NCI-H524 treated with DMSO at 0.1 percent for 48 hours (cell line): ENCODE measurements around the gene TUFT1.

Source experiments
- DNase-seq: peaks from one replicate; lab custom pipeline; 2025; lab: John Stamatoyannopoulos, UW

Gene TUFT1

DNA sequence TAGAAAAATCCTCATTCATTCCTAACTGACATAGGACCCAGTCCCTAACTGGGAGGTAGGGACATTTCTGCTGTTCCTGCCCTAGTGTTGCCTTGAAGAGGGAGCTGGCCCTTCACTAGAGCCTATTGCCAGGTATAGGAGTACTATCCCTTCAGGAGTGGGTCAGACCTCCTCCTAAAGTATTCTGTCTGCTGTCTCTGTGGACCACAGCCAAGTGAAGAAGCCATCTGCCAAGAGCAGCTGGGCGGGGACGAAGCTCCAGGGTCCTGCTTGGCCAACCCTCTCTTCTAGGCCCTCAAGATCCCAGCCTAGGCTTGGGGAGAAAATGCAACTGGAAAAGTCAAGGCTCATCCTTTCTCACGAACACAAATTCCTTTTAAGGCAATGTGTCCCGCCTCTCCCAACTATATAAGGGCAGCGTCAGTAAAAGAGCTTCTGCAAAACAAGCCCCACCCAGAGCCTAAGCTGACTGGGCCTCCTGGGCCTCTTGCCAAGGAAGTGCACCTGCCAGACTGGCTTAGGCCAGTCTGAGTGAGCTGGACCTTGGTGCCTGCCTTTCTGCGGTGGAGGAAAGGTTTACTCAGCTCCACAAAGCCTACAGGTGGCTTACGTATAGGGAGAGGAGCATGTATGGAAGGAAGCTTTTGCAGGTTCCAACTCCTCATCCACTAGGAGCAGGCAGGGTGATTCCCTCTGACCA lies 638 bp upstream of the TUFT1 start:
- DNase-seq: peak; percentile 58

GRCh38 chr1:151540982-151541377 lies 871 bp downstream of the TUFT1 start:
- DNase-seq: peak; percentile 49

DNA sequence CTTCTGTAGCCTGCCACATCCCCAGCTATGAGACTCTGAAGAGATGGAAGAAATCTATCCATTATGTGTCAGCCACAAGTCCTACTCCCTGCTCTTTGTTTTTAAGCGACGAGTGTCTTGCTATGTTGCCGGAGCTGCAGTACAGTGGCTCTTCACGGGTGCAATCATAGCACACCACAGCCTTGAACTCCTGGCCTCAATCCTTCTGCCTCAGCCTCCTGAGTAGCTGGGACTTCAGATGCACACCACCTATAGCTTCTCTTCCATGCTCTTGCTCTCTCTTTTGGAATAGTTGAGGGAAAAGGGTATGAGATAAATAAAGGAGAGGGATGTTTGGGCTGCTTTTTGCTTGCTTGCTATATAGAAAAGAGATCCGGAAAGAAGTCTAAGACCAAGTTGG lies 1.6 kb downstream of the TUFT1 start:
- DNase-seq: no peak

DNA sequence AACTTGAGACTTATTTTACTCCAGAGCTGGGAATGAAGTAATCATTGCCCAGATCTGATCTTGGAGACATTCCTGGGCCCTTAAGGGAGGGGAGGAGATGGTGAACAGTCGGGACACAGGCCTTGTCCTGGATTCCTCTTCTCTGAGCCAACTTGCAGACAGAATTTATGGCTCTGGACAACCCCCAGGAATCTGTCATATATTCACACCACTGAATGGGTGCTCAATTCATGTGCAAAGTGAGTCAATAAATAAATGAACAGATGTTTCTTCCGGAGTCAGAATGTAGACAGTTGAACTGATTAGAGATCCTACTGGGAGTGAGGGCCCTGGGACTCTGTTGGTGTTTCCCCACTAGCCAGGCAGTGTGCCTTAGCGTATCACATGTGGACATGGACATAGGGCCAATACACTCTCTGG lies 2.6 kb downstream of the TUFT1 start:
- DNase-seq: no peak

GRCh38 chr1:151545542-151545941 lies 5.4 kb downstream of the TUFT1 start:
- no peak for DNase-seq

- no peak for DNase-seq
These were observed 6.2 kb downstream of the TUFT1 start for GRCh38 chr1:151546011-151546925.

DNA sequence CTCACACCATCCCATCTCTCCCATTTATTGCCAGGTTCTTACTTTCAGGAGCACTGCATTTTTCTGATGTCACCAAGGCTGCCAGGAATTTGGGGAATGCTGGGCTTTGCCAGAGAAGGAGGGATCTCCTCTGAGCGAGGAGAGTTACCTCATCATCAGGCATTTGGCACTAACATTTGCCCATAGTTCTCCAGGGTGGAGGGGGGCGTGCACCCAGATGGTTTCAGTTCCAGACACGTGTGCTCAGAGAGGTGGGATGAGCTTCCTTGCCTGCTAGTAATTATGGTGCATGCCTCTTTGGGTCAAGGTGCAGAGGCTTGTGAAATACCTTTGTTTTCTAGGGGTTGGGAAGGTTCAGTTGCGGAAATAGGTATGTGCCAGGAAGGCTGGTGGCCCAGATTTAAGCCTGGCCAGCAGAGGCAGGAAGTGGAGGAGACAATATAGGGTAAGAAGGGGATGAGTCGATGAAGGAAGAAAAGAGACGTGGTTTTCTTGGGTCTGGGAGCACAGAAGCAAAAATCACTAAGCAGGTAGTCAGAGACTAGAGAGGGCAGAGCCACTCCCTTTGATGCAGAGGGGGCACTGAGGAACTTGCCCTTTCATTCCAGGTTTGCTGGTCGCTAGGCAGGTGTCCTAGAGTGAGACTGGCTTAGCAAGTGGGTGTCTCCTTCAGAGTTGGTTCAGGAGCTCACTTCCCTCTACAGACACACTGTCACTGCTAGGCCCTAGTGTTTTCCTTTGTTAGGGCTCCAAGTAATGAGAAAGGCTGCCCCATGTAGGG lies 7.2 kb downstream of the TUFT1 start:
- DNase-seq: no peak

- DNase-seq: no peak
These were observed 7.8 kb downstream of the TUFT1 start for GRCh38 chr1:151547900-151548230.

DNA sequence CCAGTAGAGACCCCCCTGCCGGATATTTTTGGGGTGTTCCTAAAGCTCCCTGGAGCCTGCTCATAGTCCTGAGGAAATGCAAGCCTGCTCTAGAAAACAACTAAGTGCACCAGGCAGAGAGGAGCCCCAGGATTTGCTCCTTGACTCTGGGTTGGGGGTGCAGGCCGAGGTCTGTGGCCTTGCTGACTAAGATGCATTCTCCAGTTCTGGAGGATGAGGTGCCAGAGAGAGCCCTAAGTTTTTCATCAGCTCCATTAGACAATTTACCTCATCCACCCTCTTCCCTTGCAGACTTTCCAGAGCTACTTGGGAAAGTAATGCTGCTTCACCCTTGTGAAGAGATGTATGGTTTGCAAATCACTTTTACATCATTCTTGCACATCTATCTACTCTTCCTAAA lies 9.1 kb downstream of the TUFT1 start:
- no peak for DNase-seq

GRCh38 chr1:151553659-151554058 lies 13.6 kb downstream of the TUFT1 start:
- no peak for DNase-seq

GRCh38 chr1:151556052-151556451 lies 15.9 kb downstream of the TUFT1 start:
- no peak for DNase-seq

GRCh38 chr1:151562661-151563060 lies 22.6 kb downstream of the TUFT1 start:
- no peak for DNase-seq

DNA sequence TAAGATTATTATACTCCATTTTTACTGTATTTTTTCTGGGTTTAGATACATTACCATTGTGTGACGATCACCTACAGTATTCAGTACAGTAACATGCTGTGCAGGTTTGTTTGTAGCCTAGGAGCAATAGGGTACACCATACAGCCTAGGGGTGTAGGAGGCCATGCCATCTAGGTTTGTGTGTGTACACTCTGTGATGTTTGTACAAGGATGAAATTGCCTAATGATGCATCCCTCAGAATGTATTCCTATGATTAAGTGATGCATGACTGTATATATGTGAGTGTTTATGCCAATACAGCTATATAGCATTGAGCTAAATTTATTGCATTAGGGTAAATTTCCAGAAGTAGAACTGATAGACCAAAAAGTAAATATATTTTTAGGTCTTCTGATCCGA lies 23.3 kb downstream of the TUFT1 start:
- no peak for DNase-seq

DNA sequence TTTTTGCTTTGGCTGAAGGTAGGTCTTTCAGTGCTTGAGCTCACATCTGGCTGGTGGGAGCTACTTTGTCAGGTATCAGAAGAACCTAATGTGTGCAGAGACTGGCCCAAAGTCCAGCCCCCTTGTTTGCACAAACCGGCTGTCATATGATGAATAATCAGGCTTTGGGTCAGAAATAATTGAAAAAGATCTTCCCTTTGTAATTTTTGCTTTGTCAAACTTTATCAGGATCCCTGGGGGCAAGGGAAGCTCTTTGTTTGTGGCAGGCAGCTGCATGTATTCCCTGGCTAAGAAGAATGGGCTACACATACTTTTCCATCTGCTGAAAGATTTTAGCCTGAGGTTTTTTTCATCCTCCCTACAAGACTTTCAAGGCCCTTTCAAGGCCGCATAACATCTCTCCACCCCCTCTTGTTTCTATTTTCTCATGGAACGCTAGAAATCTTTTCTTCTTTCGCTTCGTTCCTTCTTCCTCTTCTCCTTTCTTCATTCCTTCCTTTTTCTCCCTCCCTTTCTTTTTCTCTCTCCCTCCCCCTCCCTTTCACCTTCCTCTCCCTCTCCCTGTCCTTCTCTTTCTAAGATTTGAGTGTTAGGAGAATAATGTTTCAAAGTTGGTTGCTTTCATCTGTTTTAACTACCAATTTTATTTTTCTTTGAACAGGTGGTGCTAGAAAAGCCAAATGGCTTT lies 25.5 kb downstream of the TUFT1 start:
- DNase-seq: no peak

GRCh38 chr1:151568626-151569088 lies 28.5 kb downstream of the TUFT1 start:
- DNase-seq: no peak

DNA sequence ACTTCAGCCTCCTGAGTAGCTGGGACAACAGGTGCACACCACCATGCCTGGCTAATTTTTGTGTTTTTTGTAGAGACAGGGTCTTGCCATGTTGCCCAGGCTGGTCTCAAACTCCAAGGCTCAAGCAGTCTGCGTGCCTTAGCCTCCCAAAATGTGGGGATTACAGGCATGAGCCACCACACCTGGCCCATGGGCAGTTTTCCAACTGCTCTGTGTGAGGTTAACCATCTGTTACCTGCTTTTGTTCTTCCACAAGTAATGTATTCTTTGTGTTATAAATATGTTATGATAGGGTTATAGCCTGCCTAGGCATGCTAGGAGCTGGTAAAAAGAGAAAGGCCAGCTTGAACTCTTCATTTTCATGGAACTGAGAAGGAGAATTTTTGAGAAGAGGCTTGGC lies 30.7 kb downstream of the TUFT1 start:
- peak; percentile 48 for DNase-seq

DNA sequence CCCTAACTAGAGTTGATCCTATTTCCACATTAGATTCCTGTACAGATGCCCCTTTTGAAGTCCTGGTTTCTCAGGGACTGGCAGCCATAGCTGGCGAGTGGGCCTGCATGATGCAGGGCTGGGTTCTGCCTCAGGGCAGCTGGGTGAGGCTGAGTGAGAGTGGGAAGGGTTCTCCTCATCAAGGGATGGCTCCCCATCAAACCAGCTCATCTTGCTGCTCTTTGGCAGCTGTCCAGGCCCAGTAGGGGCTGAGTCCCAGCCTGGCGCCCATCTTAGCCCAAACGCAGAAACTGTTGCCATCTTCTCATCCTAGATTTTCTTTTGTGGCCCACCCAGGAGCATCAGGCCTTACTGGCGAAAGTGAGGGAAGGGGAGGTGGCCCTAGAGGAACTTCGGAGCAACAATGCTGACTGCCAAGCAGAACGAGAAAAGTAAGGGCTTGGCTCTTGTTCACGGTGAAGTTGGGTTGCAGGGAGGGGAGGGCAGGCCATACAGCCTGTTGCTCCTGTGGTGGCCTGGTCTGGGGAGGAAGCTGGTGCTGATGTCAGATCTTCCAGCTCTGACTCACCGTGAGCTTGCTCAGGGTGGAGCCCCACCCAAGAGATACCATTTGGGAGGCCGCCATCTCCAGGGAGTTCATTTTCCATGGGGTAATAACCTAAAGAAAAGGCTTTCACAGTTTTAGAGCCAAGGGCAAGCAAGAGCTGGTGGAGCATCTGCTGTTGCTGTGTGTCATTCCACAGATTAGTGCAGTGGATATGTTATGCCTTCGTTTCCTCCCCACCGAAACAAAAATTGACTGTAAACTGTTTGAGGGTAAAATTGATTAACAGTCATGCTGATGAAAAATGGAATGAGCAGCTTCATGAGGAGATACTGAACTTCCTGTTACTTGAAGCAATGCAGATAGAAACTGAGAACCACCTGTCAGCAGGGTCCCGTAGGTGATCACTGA lies 34.7 kb downstream of the TUFT1 start:
- DNase-seq: no peak

DNA sequence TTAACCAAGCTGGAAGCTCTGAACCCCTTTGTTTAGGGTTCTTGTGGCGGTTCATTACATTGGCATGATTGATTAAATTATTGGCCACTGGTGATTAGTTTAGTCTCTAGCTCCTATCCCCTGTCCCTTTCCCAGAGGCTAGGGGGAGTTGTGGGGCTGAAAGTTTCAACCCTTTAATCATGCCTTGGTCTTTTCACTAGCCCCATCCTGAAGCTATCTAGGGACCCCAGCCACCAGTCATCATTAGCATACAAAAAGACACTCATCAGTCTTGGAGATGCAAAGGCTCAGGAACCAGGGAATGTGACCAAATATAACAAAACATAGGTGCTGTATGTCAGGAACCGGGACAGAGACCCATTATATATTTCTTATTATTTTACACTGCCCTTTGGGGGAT lies 37.1 kb downstream of the TUFT1 start:
- no peak for DNase-seq

DNA sequence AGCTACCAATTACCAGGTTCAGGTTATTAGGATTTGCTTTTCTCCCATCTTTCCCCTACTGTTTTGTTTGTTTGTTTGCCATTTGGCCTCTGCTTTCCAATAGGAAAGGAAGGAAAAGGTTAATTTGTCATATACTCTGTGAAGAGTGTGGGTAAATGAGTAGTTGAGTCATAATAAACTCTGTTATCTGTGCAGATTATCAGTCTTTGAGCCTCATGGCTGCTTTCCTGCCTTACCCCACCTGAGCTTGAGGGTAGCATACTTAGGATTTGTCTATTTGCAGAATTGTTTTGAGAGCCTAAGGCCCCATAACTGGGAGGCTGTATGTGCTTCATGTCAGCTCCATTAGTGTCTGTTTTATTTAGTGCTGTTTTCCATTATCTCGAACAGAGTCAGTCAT lies 38.8 kb downstream of the TUFT1 start:
- DNase-seq: no peak

DNA sequence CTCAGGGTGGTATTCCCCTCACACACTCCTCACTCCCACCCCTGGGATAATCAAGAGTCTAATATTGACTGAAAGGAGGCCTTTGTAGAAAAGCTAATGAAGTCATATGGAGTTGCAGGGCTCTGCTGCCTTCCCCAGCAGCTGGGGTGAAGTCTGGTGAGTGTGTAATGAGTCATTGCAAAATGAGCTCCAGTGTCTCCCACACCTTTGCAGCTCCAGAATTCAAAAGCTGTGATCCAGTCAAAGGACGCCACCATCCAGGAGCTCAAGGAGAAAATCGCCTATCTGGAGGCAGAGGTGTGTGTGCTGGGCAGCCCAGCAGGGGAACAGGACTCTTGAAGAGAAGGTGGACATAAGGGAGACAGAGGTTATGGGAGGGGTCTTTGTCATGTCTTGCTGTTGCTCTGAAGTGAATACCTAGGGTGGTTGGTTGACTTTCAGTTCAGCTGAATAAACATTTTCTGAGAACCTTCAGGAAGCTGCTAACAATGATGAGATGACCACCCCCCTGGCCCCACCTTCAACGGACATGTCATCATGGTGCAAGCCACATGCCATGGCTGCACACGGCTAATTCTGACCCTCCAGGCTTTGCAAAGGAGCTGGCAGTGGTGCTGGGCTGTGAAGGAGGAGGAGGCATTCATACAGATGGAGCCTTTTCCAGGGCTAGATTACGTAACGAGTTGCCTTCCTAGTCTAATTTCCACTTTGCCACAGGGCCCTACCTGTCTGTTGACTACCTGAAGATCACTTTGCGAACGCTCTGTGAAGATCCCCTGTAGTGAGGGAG lies 39.5 kb downstream of the TUFT1 start:
- DNase-seq: no peak
